Left ventricle myocardium inferior (tissue), 1 donor: ENCODE results near the gene CLIP4. TPM values are rescaled to one million over a fixed set of nuclear protein-coding genes. Genes with fewer than 3 reads are reported as not detected.
A peak's percentile ranks its signal among the peaks of the same experiment; 100 is the strongest.

Experiments
- DNase-seq: peaks from one replicate; pipeline ENCODE4 v3.0.0-alpha.2; 2020
- H3K27ac ChIP-seq: fragments of 200-600 bp; replicated peaks from 2 replicates; pipeline ENCODE4 v1.8.0; 2021
- H3K27me3 ChIP-seq: fragments of 200-600 bp; 2 replicates; pipeline ENCODE4 v1.8.0; 2021; ENCODE audit warnings: low read depth
- H3K36me3 ChIP-seq: fragments of 200-600 bp; 2 replicates; pipeline ENCODE4 v1.8.0; 2021
- H3K4me1 ChIP-seq: fragments of 200-600 bp; 2 replicates; pipeline ENCODE4 v1.8.0; 2021
- H3K4me3 ChIP-seq: fragments of 200-600 bp; 2 replicates; pipeline ENCODE4 v1.8.0; 2021; ENCODE audit warnings: mild to moderate bottlenecking, moderate library complexity
- H3K9me3 ChIP-seq: fragments of 200-600 bp; replicated peaks from 2 replicates; pipeline ENCODE4 v1.8.0; 2021
- CTCF ChIP-seq: fragments of 200-600 bp; IDR thresholded peaks from 2 replicates; pipeline ENCODE4 v1.8.0; 2021; ENCODE audit warnings: antibody characterized with exemption, mild to moderate bottlenecking, borderline replicate concordance
- intact Hi-C: fragments of 100-400 bp; cut with micrococcal nuclease; formaldehyde crosslinking; loops from one replicate; pipeline ENCODE4 v1.11.0; 2022
- total RNA-seq: library from RNA; stranded (reverse); fragmentation: NEBNext Ultra II Directional; extraction: Animal tissue kit (Norgen Biotek cat#: 25700); gene quantifications from one replicate; pipeline ENCODE4 v1.2.1, GENCODE V29; 2021
- donor health status: DM: no; HTN: yes; CAD: no; lungs with severe emphysema.

CLIP4 gene
- total RNA-seq, 1 donor from 2014 or later: 33.6 TPM

GRCh38 chr2:29115797-29116781, 874 bp downstream of the CLIP4 start:
- intact Hi-C loops: no loop called here
- peak overlapping the region; percentile 88 for H3K27ac ChIP-seq
- peaks cover 58% of the 10 kb centered on the region for H3K4me1 ChIP-seq
- no peak for TF ChIP-seq CTCF
- no peaks in the 10 kb centered on the region for H3K36me3 ChIP-seq
- DNase-seq: peak; percentile 56
- H3K27me3 ChIP-seq: no peaks in the 10 kb centered on the region
- H3K9me3 ChIP-seq: no peaks in the 10 kb centered on the region
- H3K4me3 ChIP-seq: peak overlapping the region; percentile 82

GRCh38 chr2:29117636-29118303, 2.6 kb downstream of the CLIP4 start:
- DNase-seq: no peak
- Histone ChIP-seq H3K27me3 (no peaks in the 10 kb centered on the region), H3K36me3 (peaks cover 6% of the 10 kb centered on the region), H3K4me3 (no peak overlapping the region), H3K9me3 (no peaks in the 10 kb centered on the region), H3K27ac (no peak overlapping the region), H3K4me1 (peaks cover 58% of the 10 kb centered on the region)
- intact Hi-C loops: no loop called here
- no peak for TF ChIP-seq CTCF

GRCh38 chr2:29119211-29119610, 4.0 kb downstream of the CLIP4 start:
- Histone ChIP-seq H3K36me3 (peaks cover 20% of the 10 kb centered on the region), H3K4me3 (no peak overlapping the region), H3K4me1 (peaks cover 49% of the 10 kb centered on the region), H3K9me3 (peaks cover 6% of the 10 kb centered on the region), H3K27me3 (no peaks in the 10 kb centered on the region), H3K27ac (no peak overlapping the region)
- no peak for DNase-seq
- TF ChIP-seq CTCF: no peak
- intact Hi-C loops: no loop called here

- peaks cover 32% of the 10 kb centered on the region for H3K36me3 ChIP-seq
- H3K27ac ChIP-seq: no peak overlapping the region
- no peaks in the 10 kb centered on the region for H3K27me3 ChIP-seq
- no peak overlapping the region for H3K4me3 ChIP-seq
- DNase-seq: no peak
- H3K9me3 ChIP-seq: peaks cover 12% of the 10 kb centered on the region
- no peak for TF ChIP-seq CTCF
- H3K4me1 ChIP-seq: peaks cover 37% of the 10 kb centered on the region
- intact Hi-C loops: no loop called here
Measured at GRCh38 chr2:29120846-29121245, 5.6 kb downstream of the CLIP4 start.

GRCh38 chr2:29123617-29124349, 8.6 kb downstream of the CLIP4 start:
- no peak overlapping the region for H3K4me3 ChIP-seq
- peaks cover 32% of the 10 kb centered on the region for H3K36me3 ChIP-seq
- intact Hi-C loops: no loop called here
- H3K27me3 ChIP-seq: no peaks in the 10 kb centered on the region
- no peak for DNase-seq
- no peak overlapping the region for H3K27ac ChIP-seq
- peaks cover 17% of the 10 kb centered on the region for H3K4me1 ChIP-seq
- H3K9me3 ChIP-seq: peaks cover 12% of the 10 kb centered on the region
- no peak for TF ChIP-seq CTCF
